Measurements from ENCODE around the gene TPP2.

GRCh38 chr13:102678339-102679107 lies 81.7 kb downstream of the TPP2 start:
- no peak for TF ChIP-seq CTCF (IDR thresholded peaks at IDR 0.05)
- TF ChIP-seq ZFX (IDR thresholded peaks at IDR 0.05; ENCODE audit: borderline replicate concordance) = no peak
